ENCODE data around the gene FOXO1. TPM values are rescaled to one million over a fixed set of nuclear protein-coding genes. Genes with fewer than 3 reads are reported as not detected.
A peak's percentile ranks its signal among the peaks of the same experiment; 100 is the strongest.

Gene FOXO1
- total RNA-seq, 1 experiment from 2014 or later: 10.5 TPM

GRCh38 chr13:40519637-40520036, 146.8 kb downstream of the FOXO1 start:
- no peaks in the 10 kb centered on the region for H4K20me1 ChIP-seq (ENCODE audit: insufficient read depth)
- no peak overlapping the region for H3K4me3 ChIP-seq
- H2AFZ ChIP-seq: no peak overlapping the region
- no peaks in the 10 kb centered on the region for H3K9me2 ChIP-seq (ENCODE audit: insufficient read depth)
- TF ChIP-seq CTCF (conservative IDR thresholded peaks at IDR 0.05) (no peak), EZH2 (IDR thresholded peaks at IDR 0.05; ENCODE audit: low read depth) (no peak)
- H3K4me1 ChIP-seq (replicated peaks; ENCODE audit: insufficient read depth): peaks cover 10% of the 10 kb centered on the region
- H3F3A ChIP-seq (ENCODE audit: insufficient read depth, low read depth): no peaks in the 10 kb centered on the region
- no peak overlapping the region for H3K4me2 ChIP-seq
- DNase-seq: no peak
- ChIA-PET CTCF (no interaction called here), POLR2A (ENCODE audit: unreplicated experiment) (no interaction called here)
- intact Hi-C loops (cut with micrococcal nuclease; ENCODE audit: unreplicated experiment): no loop called here
- no TSS peak for BruUV-seq (replicated peaks)
- no peaks in the 10 kb centered on the region for H3K27me3 ChIP-seq (ENCODE audit: insufficient read depth, low read depth)
- H3K79me2 ChIP-seq (ENCODE audit: low read depth): no peaks in the 10 kb centered on the region
- H3K36me3 ChIP-seq (ENCODE audit: low read depth): no peaks in the 10 kb centered on the region
- no peaks in the 10 kb centered on the region for H3K9me3 ChIP-seq (ENCODE audit: insufficient read depth, low read depth)
- no peak overlapping the region for H3K27ac ChIP-seq

- Histone ChIP-seq H3K4me3 (no peak overlapping the region), H2AFZ (no peak overlapping the region), H3K9me2 (ENCODE audit: insufficient read depth) (no peaks in the 10 kb centered on the region), H4K20me1 (ENCODE audit: insufficient read depth) (no peaks in the 10 kb centered on the region), H3K9me3 (ENCODE audit: insufficient read depth, low read depth) (no peaks in the 10 kb centered on the region), H3K27me3 (ENCODE audit: insufficient read depth, low read depth) (no peaks in the 10 kb centered on the region), H3K4me2 (0 out of 2 replicates have a peak overlapping the region, but pooled peaks have one; percentile 40), H3F3A (ENCODE audit: insufficient read depth, low read depth) (no peaks in the 10 kb centered on the region), H3K36me3 (ENCODE audit: low read depth) (no peaks in the 10 kb centered on the region), H3K79me2 (ENCODE audit: low read depth) (no peaks in the 10 kb centered on the region), H3K4me1 (replicated peaks; ENCODE audit: insufficient read depth) (peaks cover 10% of the 10 kb centered on the region), H3K27ac (no peak overlapping the region)
- CTCF ChIA-PET: no interaction called here
- BruUV-seq (replicated peaks): no TSS peak
- TF ChIP-seq CTCF (conservative IDR thresholded peaks at IDR 0.05): no peak
- no peak for TF ChIP-seq EZH2 (IDR thresholded peaks at IDR 0.05; ENCODE audit: low read depth)
- peak; percentile 20 to 62 for DNase-seq
- POLR2A ChIA-PET (ENCODE audit: unreplicated experiment): no interaction called here
- intact Hi-C loops (cut with micrococcal nuclease; ENCODE audit: unreplicated experiment): no loop called here
These were observed 148.0 kb downstream of the FOXO1 start for GRCh38 chr13:40518481-40518882.

GRCh38 chr13:40517486-40518480, 148.7 kb downstream of the FOXO1 start:
- Histone ChIP-seq H3K4me3 (no peak overlapping the region), H3K27me3 (ENCODE audit: insufficient read depth, low read depth) (no peaks in the 10 kb centered on the region), H3K36me3 (ENCODE audit: low read depth) (no peaks in the 10 kb centered on the region), H3K79me2 (ENCODE audit: low read depth) (no peaks in the 10 kb centered on the region), H3K9me3 (ENCODE audit: insufficient read depth, low read depth) (no peaks in the 10 kb centered on the region), H3K4me2 (0 out of 2 replicates have a peak overlapping the region, but pooled peaks have one; percentile 40), H3K4me1 (replicated peaks; ENCODE audit: insufficient read depth) (peaks cover 10% of the 10 kb centered on the region), H4K20me1 (ENCODE audit: insufficient read depth) (no peaks in the 10 kb centered on the region), H3F3A (ENCODE audit: insufficient read depth, low read depth) (no peaks in the 10 kb centered on the region), H3K27ac (no peak overlapping the region), H3K9me2 (ENCODE audit: insufficient read depth) (no peaks in the 10 kb centered on the region), H2AFZ (no peak overlapping the region)
- no peak for DNase-seq
- intact Hi-C loops (cut with micrococcal nuclease; ENCODE audit: unreplicated experiment): no loop called here
- BruUV-seq (replicated peaks): no TSS peak
- CTCF ChIA-PET: no interaction called here
- TF ChIP-seq CTCF (conservative IDR thresholded peaks at IDR 0.05) (no peak), EZH2 (IDR thresholded peaks at IDR 0.05; ENCODE audit: low read depth) (no peak)
- POLR2A ChIA-PET (ENCODE audit: unreplicated experiment): interaction anchor here (0.6 kb wide), 2 partner anchors 146 to 504 kb away, joined by 3 to 4 read pairs; no protein-coding TSS in a partner anchor
